GM18873 (cell line): ENCODE data around the gene DNAJB6.
A peak's percentile ranks its signal among the peaks of the same experiment; 100 is the strongest.

Source experiments
- ATAC-seq: cut with Tn5 transposase; IDR thresholded peaks from one replicate; pipeline ENCODE4 v1.9.1; 2021; ENCODE audit warnings: mild to moderate bottlenecking, moderate library complexity, moderate number of reproducible peaks; ENCODE audit not compliant: unreplicated experiment, low FRiP score

The DNAJB6 gene

DNA sequence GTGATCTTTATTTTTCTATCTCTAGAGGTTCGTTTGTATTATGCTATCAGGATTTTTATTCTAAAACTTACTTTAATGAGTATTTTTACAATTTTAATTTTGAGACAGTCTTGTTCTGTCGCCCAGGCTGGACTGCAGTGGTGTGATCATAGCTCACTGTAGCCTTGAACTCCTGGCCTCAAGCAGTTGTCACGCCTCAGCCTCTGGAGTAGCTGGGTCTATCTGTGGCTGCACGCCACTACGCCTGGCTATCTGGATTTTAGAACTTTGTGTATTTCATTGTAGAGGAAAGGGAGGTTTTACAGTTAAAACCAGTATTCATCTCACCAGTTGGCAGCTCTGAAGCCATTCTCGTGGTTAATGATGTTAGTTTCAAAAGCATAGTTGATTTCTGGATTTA lies 25.9 kb downstream of the DNAJB6 start:
- no peak for ATAC-seq

GRCh38 chr7:157366722-157367121 lies 29.9 kb downstream of the DNAJB6 start:
- no peak for ATAC-seq

GRCh38 chr7:157368955-157369354 lies 32.2 kb downstream of the DNAJB6 start:
- ATAC-seq = no peak

- no peak for ATAC-seq
These were observed 33.9 kb downstream of the DNAJB6 start for GRCh38 chr7:157370742-157371141.

DNA sequence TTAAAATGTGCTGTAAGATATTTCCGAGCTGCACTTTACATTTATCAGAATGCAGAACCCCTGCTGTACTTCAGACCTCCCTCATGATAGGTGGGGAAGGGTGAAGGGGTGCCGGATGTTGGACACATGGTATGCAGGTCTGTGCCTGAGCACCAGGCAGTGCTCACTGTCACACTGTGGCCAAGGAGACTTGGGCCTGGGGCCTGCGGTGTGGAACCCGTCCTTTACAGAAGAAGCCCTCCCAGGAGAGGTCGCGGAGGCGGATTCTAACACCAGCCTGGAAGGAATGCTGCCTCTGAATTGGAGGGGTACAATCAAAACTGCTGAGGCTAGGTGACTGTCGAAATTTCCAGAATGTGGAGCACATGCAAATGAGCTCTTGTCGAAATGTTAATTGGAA lies 34.5 kb downstream of the DNAJB6 start:
- no peak for ATAC-seq

- ATAC-seq = no peak
These were observed 35.8 kb downstream of the DNAJB6 start for GRCh38 chr7:157372300-157373232.

- ATAC-seq = no peak
These were observed 36.7 kb downstream of the DNAJB6 start for GRCh38 chr7:157373493-157373892.

- no peak for ATAC-seq
These were observed 38.6 kb downstream of the DNAJB6 start for GRCh38 chr7:157375410-157375809.

GRCh38 chr7:157377436-157378124 lies 40.8 kb downstream of the DNAJB6 start:
- no peak for ATAC-seq

DNA sequence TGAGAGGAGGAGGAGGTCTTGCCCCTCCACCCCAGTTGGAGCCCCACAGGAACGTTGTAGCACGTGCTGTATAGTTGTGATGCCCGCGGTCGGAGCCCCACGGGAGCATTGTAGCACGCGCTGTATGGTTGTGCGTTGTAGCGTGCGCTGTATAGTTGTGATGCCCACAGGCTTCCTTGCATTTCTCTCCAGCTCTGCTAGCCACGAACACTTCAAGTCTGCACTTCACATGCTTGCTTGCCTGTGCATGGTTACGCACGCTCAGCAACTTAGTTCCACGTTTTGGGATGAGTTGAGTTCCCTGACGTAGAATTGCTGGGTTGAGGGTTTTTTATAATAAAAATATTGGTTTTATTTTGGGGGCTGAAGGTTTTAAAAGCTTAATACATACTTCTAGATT lies 41.6 kb downstream of the DNAJB6 start:
- no peak for ATAC-seq

DNA sequence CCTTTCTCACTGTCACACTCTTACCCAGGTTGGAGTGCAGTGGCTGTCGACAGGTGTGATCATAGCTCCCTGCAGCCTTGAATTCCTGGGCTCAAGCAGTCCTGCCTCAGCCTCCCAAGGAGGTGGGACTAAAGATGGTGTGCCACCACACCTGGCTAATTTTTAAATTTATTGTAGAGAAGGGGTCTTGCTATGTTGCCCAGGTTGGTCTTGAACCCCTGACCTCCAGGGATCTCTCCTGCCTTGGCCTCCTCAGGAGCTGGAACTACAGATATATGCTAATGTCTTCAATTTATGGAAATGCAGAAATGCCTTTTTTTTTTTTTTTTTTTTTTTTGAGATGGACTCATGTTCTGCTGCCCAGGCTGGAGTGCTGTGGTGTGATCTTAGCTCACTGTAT lies 42.7 kb downstream of the DNAJB6 start:
- no peak for ATAC-seq

- no peak for ATAC-seq
These were observed 43.6 kb downstream of the DNAJB6 start for GRCh38 chr7:157380416-157380815.

GRCh38 chr7:157383868-157384267 lies 47.1 kb downstream of the DNAJB6 start:
- no peak for ATAC-seq

- no peak for ATAC-seq
These were observed 47.5 kb downstream of the DNAJB6 start for GRCh38 chr7:157384301-157384700.

DNA sequence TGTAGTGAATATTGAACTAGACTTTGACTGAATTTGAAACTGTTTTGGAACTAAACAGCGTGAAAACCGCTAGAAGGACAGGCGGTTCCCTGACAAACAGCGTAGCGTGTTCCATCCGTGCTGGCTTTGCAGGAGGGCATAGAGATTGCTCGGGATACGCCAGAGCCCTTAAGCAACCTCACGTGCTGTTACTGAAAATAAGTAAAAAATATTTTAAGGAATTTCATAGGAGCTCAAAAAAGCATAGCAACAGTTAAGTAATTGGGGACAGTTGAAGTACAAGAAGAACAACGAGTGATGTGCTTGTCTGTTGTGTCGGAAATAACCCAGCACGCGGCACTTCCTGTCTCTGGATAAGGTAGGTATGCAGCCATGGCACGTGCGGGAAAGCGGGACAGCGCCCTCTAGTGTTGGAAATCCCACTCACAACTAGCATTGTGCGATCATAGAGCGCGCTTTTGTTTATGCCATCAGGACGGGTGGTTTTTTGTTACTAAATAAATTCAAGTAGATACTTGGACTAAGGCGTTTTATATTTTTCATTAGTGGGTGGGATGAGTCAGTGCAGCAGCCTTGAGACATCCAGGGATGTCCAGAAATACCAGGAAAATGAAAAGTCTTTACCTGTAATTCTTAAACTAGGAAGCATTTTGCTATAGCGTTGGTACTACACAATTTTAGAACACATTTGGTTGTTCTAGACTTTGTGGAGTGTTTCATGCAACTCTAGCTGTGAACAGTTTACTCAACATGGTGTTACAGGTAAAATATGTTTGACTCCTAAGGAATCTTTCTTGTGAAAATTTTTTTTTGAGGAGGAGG lies 50.4 kb downstream of the DNAJB6 start:
- peak; percentile 84 for ATAC-seq

- no peak for ATAC-seq
These were observed 51.5 kb downstream of the DNAJB6 start for GRCh38 chr7:157388301-157388700.

- no peak for ATAC-seq
These were observed 53.3 kb downstream of the DNAJB6 start for GRCh38 chr7:157389951-157390730.

- no peak for ATAC-seq
These were observed 54.4 kb downstream of the DNAJB6 start for GRCh38 chr7:157391036-157391710.

- no peak for ATAC-seq
These were observed 55.6 kb downstream of the DNAJB6 start for GRCh38 chr7:157392256-157393037.
